WTC11 (cell line): Measurements from ENCODE around the gene FOXO1.

ENCODE experiments used
- CTCF ChIP-seq: fragments of 200-600 bp; IDR thresholded peaks from 2 replicates; pipeline ENCODE4 v1.8.0; 2022; ENCODE audit warnings: antibody characterized with exemption
- ZNF416 ChIP-seq: fragments of 250-450 bp; sonication (Bioruptor Pico); IDR thresholded peaks from 2 replicates; pipeline ENCODE4 v1.9.0; 2021; ENCODE audit warnings: mild to moderate bottlenecking, inconsistent platforms

- TF ChIP-seq ZNF416 (CRISPR knock-in tag): no peak
- no peak for TF ChIP-seq CTCF
These were observed 21.4 kb downstream of the FOXO1 start for GRCh38 chr13:40644838-40645604.
